CD4-positive, alpha-beta T cell (primary cell): ENCODE measurements around the gene ARMC9. TPM values are rescaled to one million over a fixed set of nuclear protein-coding genes. Genes with fewer than 3 reads are reported as not detected.

Source experiments
- ATAC-seq: fragments of 200-7000 bp; cut with Tn5 transposase; one replicate; pipeline ENCODE4 v1.10.0; 2022; ENCODE audit warnings: mild to moderate bottlenecking; ENCODE audit not compliant: poor library complexity
- CTCF ChIA-PET: fragments of 350-600 bp; sonication (Branson Sonifier 250); formaldehyde crosslinking; loops from one replicate; lab custom pipeline; 2021; ENCODE audit warnings: antibody characterized with exemption, inconsistent platforms; lab: Charles Lee
- POLR2A ChIA-PET: fragments of 350-600 bp; sonication (Branson Sonifier 250); formaldehyde crosslinking; loops from one replicate; lab custom pipeline; 2021; ENCODE audit warnings: antibody characterized with exemption, inconsistent platforms; lab: Charles Lee
- DNase-seq, 14 experiments: peaks; one replicate each; pipeline ENCODE4 v3.0.0-alpha.2; 2013 to 2020; ENCODE audit warnings: mixed read lengths in 2 of 14
- H3K27ac ChIP-seq, 2 donors: one replicate each; pipeline versions ENCODE4 v1.5.1 to v1.7.0; 2013; ENCODE audit warnings: low read length in 2 of 2, low read depth in 1 of 2, mild to moderate bottlenecking in 1 of 2
- H3K27me3 ChIP-seq, 2 experiments: 1 replicate in 1 of 2; 2 replicates in 1 of 2; pipeline versions ENCODE4 v1.6.1 to v1.7.0; 2013; ENCODE audit warnings: low read length in 2 of 2, control low read depth in 1 of 2, mild to moderate bottlenecking in 1 of 2, moderate library complexity in 1 of 2; ENCODE audit not compliant: insufficient read depth in 2 of 2, control insufficient read depth in 1 of 2
- H3K36me3 ChIP-seq: one replicate; pipeline ENCODE4 v1.6.1; 2013; ENCODE audit warnings: low read length, control low read depth; ENCODE audit not compliant: insufficient read depth
- H3K4me1 ChIP-seq: one replicate; pipeline ENCODE4 v1.6.1; 2013; ENCODE audit warnings: low read length, control low read depth; ENCODE audit not compliant: insufficient read depth
- H3K4me3 ChIP-seq: one replicate; pipeline ENCODE4 v1.5.1; 2013; ENCODE audit warnings: mild to moderate bottlenecking, low read length, moderate library complexity
- H3K9me3 ChIP-seq, 2 experiments: 1 replicate in 1 of 2; 2 replicates in 1 of 2; pipeline versions ENCODE4 v1.6.1 to v1.7.0; 2013; ENCODE audit warnings: low read length in 2 of 2, mild to moderate bottlenecking in 2 of 2, control low read depth in 1 of 2, moderate library complexity in 1 of 2; ENCODE audit not compliant: control insufficient read depth in 1 of 2, insufficient read depth in 1 of 2
- H3K27ac Mint-ChIP-seq: one replicate; pipeline ENCODE4 v1.8.0; 2020; ENCODE audit warnings: mixed read lengths
- H3K27me3 Mint-ChIP-seq: one replicate; pipeline ENCODE4 v1.8.0; 2021; ENCODE audit warnings: mixed read lengths
- H3K36me3 Mint-ChIP-seq: one replicate; pipeline ENCODE4 v1.8.0; 2021; ENCODE audit warnings: low read depth, mixed read lengths
- H3K4me1 Mint-ChIP-seq: one replicate; pipeline ENCODE4 v1.8.0; 2021; ENCODE audit warnings: low read depth, mixed read lengths
- H3K4me3 Mint-ChIP-seq: one replicate; pipeline ENCODE4 v1.8.0; 2020; ENCODE audit warnings: mild to moderate bottlenecking, mixed read lengths
- H3K9me3 Mint-ChIP-seq: one replicate; pipeline ENCODE4 v1.8.0; 2020; ENCODE audit warnings: mixed read lengths
- intact Hi-C, 2 experiments: fragments of 100-400 bp; cut with DNase I in 1 of 2; cut with micrococcal nuclease in 1 of 2; formaldehyde crosslinking; loops; one replicate each; pipeline versions ENCODE4 v1.15.1 to v1.9.0; 2023 to 2025; cut with DNase I, micrococcal nuclease
- total RNA-seq, 174 experiments: library from RNA in 2 of 174; stranded (reverse) in 2 of 174; gene quantifications; one replicate each; pipeline ENCODE4 v1.2.3 and lab custom pipeline; 2021 to 2026
- TF ChIP-seq, protein P1 (sequence below): fragments of 200-600 bp; IDR thresholded peaks from one replicate; pipeline ENCODE4 v1.8.0; 2022; ENCODE audit warnings: antibody characterized with exemption, mild to moderate bottlenecking

The ARMC9 gene
- total RNA-seq, 2 experiments from 2014 or later, result 0.16 to 0.42 TPM

DNA sequence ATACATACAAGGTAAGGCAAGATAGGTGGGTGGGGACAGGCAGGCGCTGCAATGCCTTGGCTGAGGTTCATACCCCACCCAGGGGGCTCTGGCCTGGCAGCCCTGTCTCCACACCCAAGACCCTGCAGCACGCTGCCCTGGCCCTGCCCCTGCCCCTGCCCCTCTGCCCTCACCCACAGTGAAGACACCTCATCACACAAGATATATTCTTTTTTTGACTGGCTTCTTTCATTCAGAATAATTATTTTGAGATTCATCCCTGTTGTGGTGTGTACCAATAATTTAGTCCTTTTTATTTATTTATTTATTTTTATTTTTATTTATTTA is 185.6 kb downstream of the ARMC9 start:
- H3K4me1 Mint-ChIP-seq, result no peaks in the 10 kb centered on the region
- Histone ChIP-seq H3K4me1 (no peaks in the 10 kb centered on the region), H3K9me3 (peaks cover 3 to 36% of the 10 kb centered on the region in 2 experiments), H3K4me3 (no peak overlapping the region), H3K36me3 (no peaks in the 10 kb centered on the region), H3K27me3 (no peaks in the 10 kb centered on the region), H3K27ac (no peak overlapping the region)
- POLR2A ChIA-PET, result no interaction called here
- H3K27ac Mint-ChIP-seq, result no peak overlapping the region
- intact Hi-C loops, result no loop called here
- CTCF ChIA-PET, result no interaction called here
- no peaks in the 10 kb centered on the region for H3K36me3 Mint-ChIP-seq
- TF ChIP-seq, protein P1, sequence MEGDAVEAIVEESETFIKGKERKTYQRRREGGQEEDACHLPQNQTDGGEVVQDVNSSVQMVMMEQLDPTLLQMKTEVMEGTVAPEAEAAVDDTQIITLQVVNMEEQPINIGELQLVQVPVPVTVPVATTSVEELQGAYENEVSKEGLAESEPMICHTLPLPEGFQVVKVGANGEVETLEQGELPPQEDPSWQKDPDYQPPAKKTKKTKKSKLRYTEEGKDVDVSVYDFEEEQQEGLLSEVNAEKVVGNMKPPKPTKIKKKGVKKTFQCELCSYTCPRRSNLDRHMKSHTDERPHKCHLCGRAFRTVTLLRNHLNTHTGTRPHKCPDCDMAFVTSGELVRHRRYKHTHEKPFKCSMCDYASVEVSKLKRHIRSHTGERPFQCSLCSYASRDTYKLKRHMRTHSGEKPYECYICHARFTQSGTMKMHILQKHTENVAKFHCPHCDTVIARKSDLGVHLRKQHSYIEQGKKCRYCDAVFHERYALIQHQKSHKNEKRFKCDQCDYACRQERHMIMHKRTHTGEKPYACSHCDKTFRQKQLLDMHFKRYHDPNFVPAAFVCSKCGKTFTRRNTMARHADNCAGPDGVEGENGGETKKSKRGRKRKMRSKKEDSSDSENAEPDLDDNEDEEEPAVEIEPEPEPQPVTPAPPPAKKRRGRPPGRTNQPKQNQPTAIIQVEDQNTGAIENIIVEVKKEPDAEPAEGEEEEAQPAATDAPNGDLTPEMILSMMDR, result no peak
- ATAC-seq (no peak), DNase-seq (no peak)
- no peaks in the 10 kb centered on the region for H3K27me3 Mint-ChIP-seq
- H3K9me3 Mint-ChIP-seq, result peaks cover 7% of the 10 kb centered on the region
- no peak overlapping the region for H3K4me3 Mint-ChIP-seq

GRCh38 chr2:231384970-231385369 is 186.5 kb downstream of the ARMC9 start:
- no peaks in the 10 kb centered on the region for H3K36me3 Mint-ChIP-seq
- POLR2A ChIA-PET, result no interaction called here

GRCh38 chr2:231385429-231385828 is 187.0 kb downstream of the ARMC9 start:
- Histone ChIP-seq H3K4me1 (no peaks in the 10 kb centered on the region), H3K27me3 (no peaks in the 10 kb centered on the region), H3K27ac (no peak overlapping the region), H3K4me3 (no peak overlapping the region), H3K9me3 (peaks cover 3 to 36% of the 10 kb centered on the region in 2 experiments), H3K36me3 (no peaks in the 10 kb centered on the region)
- Mint-ChIP-seq H3K4me3 (no peak overlapping the region), H3K36me3 (no peaks in the 10 kb centered on the region), H3K4me1 (no peaks in the 10 kb centered on the region), H3K27me3 (peaks cover 2% of the 10 kb centered on the region), H3K27ac (no peak overlapping the region), H3K9me3 (peaks cover 7% of the 10 kb centered on the region)
- ATAC-seq (no peak), DNase-seq (no peak)
- TF ChIP-seq, protein P1, result no peak
- ChIA-PET POLR2A (no interaction called here), CTCF (no interaction called here)
- intact Hi-C loops, result no loop called here

More at GRCh38 chr2:231384970-231385369, 186.5 kb downstream of the ARMC9 start:
- H3K27ac Mint-ChIP-seq, result no peak overlapping the region
- no peak overlapping the region for H3K4me3 Mint-ChIP-seq
- H3K27me3 ChIP-seq, result no peaks in the 10 kb centered on the region
- no peaks in the 10 kb centered on the region for H3K36me3 ChIP-seq
- TF ChIP-seq, protein P1, result no peak
- DNase-seq (no peak), ATAC-seq (no peak)
- no peak overlapping the region for H3K4me3 ChIP-seq
- peaks cover 3 to 36% of the 10 kb centered on the region in 2 experiments for H3K9me3 ChIP-seq
- H3K9me3 Mint-ChIP-seq, result peaks cover 7% of the 10 kb centered on the region
- no peaks in the 10 kb centered on the region for H3K4me1 Mint-ChIP-seq
- H3K27ac ChIP-seq, result no peak overlapping the region
- H3K27me3 Mint-ChIP-seq, result no peaks in the 10 kb centered on the region
- H3K4me1 ChIP-seq, result no peaks in the 10 kb centered on the region
- intact Hi-C loops, result no loop called here
- CTCF ChIA-PET, result no interaction called here
